GM12878 (cell line): ENCODE data around the gene PRM1. TPM values are rescaled to one million over a fixed set of nuclear protein-coding genes. Genes with fewer than 3 reads are reported as not detected.

Experiments used
- ATAC-seq: fragments of 200-7000 bp; cut with Tn5 transposase; 3 replicates; pipeline ENCODE4 v1.9.1; 2020; ENCODE audit warnings: mild to moderate bottlenecking, moderate library complexity
- BruUV-seq: library from RNA; stranded (reverse); fragments of 400-500 nt; replicated peaks from 2 replicates; lab custom pipeline; 2021; lab: Mats Ljungman, UMichigan
- CTCF ChIA-PET: fragments of 300-600 bp; sonication (Branson Sonifier 250); formaldehyde crosslinking; extraction: SDS; loops from one replicate; lab custom pipeline; 2021; ENCODE audit warnings: inconsistent platforms; lab: Yijun Ruan, JAX
- POLR2A ChIA-PET: fragments of 350-600 bp; formaldehyde crosslinking; extraction: SDS; loops from one replicate; lab custom pipeline; 2021; ENCODE audit warnings: inconsistent platforms; lab: Charles Lee
- RAD21 ChIA-PET: fragments of 300-600 bp; sonication (Branson Sonifier 250); formaldehyde crosslinking; loops from one replicate; lab custom pipeline; 2023; ENCODE audit warnings: antibody characterized with exemption; ENCODE audit not compliant: unreplicated experiment; lab: Charles Lee
- SMC1A ChIA-PET: fragments of 300-600 bp; sonication (Branson Sonifier 250); formaldehyde crosslinking; loops from one replicate; lab custom pipeline; 2023; ENCODE audit not compliant: unreplicated experiment, uncharacterized antibody; lab: Charles Lee
- DNase-seq: peaks from one replicate; pipeline ENCODE4 v3.0.0-alpha.2; 2011; ENCODE audit warnings: low read depth, low spot score
- FAIRE-seq: peaks from 3 replicates; lab custom pipeline; 2011; peaks lifted over from hg19 to GRCh38; lab: Jason Lieb, UNC
- H2AFZ ChIP-seq: 2 replicates; pipeline ENCODE4 v1.6.0; 2011; ENCODE audit warnings: low read depth, low read length, control low read depth; ENCODE audit not compliant: control insufficient read depth
- H3K27ac ChIP-seq: 2 replicates; pipeline ENCODE4 v1.5.1; 2011; ENCODE audit warnings: control low read depth; ENCODE audit not compliant: control insufficient read depth, insufficient read depth
- H3K27me3 ChIP-seq, 2 experiments: replicated peaks in 1 of 2; 2 replicates each; pipeline versions ENCODE4 v1.6.0 to v1.6.1; 2011; ENCODE audit warnings: low read length in 1 of 2; ENCODE audit not compliant: control insufficient read depth in 2 of 2, insufficient read depth in 2 of 2
- H3K36me3 ChIP-seq, 2 experiments: 2 replicates each; pipeline ENCODE4 v1.5.1; 2011; ENCODE audit warnings: low read length in 1 of 2; ENCODE audit not compliant: control insufficient read depth in 2 of 2, insufficient read depth in 2 of 2
- H3K4me1 ChIP-seq: 2 replicates; pipeline ENCODE4 v1.6.1; 2011; ENCODE audit warnings: mild to moderate bottlenecking, low read length, moderate library complexity, mixed read lengths; ENCODE audit not compliant: control insufficient read depth, insufficient read depth
- H3K4me2 ChIP-seq: 2 replicates; pipeline ENCODE4 v1.6.0; 2011; ENCODE audit warnings: control low read depth; ENCODE audit not compliant: control insufficient read depth, insufficient read depth
- H3K4me3 ChIP-seq: fragments of 200-600 bp; sonication (generic); 2 replicates; pipeline ENCODE4 v1.5.1; 2016
- H3K79me2 ChIP-seq: 2 replicates; pipeline ENCODE4 v1.6.0; 2011; ENCODE audit warnings: low read length; ENCODE audit not compliant: control insufficient read depth, insufficient read depth
- H3K9ac ChIP-seq: 2 replicates; pipeline ENCODE4 v1.8.0; 2011; ENCODE audit warnings: low read length, control low read depth, mixed read lengths; ENCODE audit not compliant: control insufficient read depth, insufficient read depth
- H3K9me3 ChIP-seq: replicated peaks from 3 replicates; pipeline ENCODE4 v1.5.1; 2011; ENCODE audit warnings: mild to moderate bottlenecking, low read length; ENCODE audit not compliant: control insufficient read depth, insufficient read depth
- H4K20me1 ChIP-seq: 2 replicates; pipeline ENCODE4 v1.6.0; 2011; ENCODE audit not compliant: control insufficient read depth, insufficient read depth
- ESRRA ChIP-seq: IDR thresholded peaks from 2 replicates; pipeline ENCODE4 v1.6.1; 2012; ENCODE audit warnings: mild to moderate bottlenecking, low read length, improper control_type of control experiment
- IRF4 ChIP-seq: IDR thresholded peaks from 2 replicates; pipeline ENCODE4 v1.6.1; 2011; ENCODE audit warnings: low read depth, low read length
- MYB ChIP-seq: fragments of 150-350 bp; IDR thresholded peaks from 2 replicates; pipeline ENCODE4 v1.6.1; 2014; ENCODE audit warnings: mild to moderate bottlenecking, low read depth, low read length, borderline replicate concordance
- NR2C1 ChIP-seq: fragments of 450-650 bp; IDR thresholded peaks from 2 replicates; pipeline ENCODE4 v1.6.1; 2017; ENCODE audit warnings: antibody characterized with exemption, mild to moderate bottlenecking, moderate library complexity
- NR2C2 ChIP-seq: IDR thresholded peaks from 2 replicates; pipeline ENCODE4 v1.6.1; 2011; ENCODE audit warnings: borderline replicate concordance, low read depth; ENCODE audit not compliant: control insufficient read depth, insufficient read length
- NR2F1 ChIP-seq: fragments of 450-650 bp; conservative IDR thresholded peaks from 2 replicates; pipeline ENCODE4 v1.6.1; 2017; ENCODE audit warnings: mild to moderate bottlenecking
- RBBP5 ChIP-seq: fragments of 200-600 bp; sonication (generic); conservative IDR thresholded peaks from 2 replicates; pipeline ENCODE4 v1.6.1; 2016
- SPI1 ChIP-seq: IDR thresholded peaks from 2 replicates; pipeline ENCODE4 v1.6.1; 2011; ENCODE audit warnings: low read depth, mild to moderate bottlenecking, low read length, moderate library complexity, borderline replicate concordance; ENCODE audit not compliant: insufficient read depth
- ZNF217 ChIP-seq: fragments of 450-650 bp; IDR thresholded peaks from 2 replicates; pipeline ENCODE4 v1.6.1; 2017; ENCODE audit warnings: antibody characterized with exemption, mild to moderate bottlenecking
- WGBS: methylation state at CpG from one replicate; pipeline ENCODE4 v1.1.6; 2016; ENCODE audit warnings: low lambda C conversion rate; ENCODE audit not compliant: insufficient replicate concordance, insufficient coverage; ENCODE audit errors: missing lambda C conversion rate; 5-methylcytosine and 5-hydroxymethylcytosine counted together
- in situ Hi-C: fragments of 300-500 bp; cut with MboI; formaldehyde crosslinking; loops from 9 replicates; pipeline ENCODE4 v1.14.3; 2018; ENCODE audit warnings: mixed read lengths
- intact Hi-C: fragments of 100-400 bp; cut with micrococcal nuclease; formaldehyde crosslinking; loops from one replicate; pipeline ENCODE4 v1.14.2; 2022; ENCODE audit not compliant: unreplicated experiment
- polyA plus RNA-seq, 11 experiments: library from polyadenylated mRNA; depleted of rRNA in 4 of 11; unstranded in 6 of 11; stranded (reverse) in 5 of 11; fragments of >200 nt; fragmentation: Nextera tagmentation in 4 of 11; fragmentation: Illumina TruSeq in 1 of 11; extraction: Ambion mirVana in 4 of 11; extraction: Trizol in 1 of 11; gene quantifications; 1 replicate in 1 of 11; 2 replicates in 10 of 11; pipeline versions ENCODE4 v1.2.1 to v1.2.3, GENCODE V29; 2011 to 2016; ENCODE audit warnings: inconsistent platforms in 2 of 11, missing spikeins in 2 of 11, low read depth in 1 of 11
- total RNA-seq, 4 experiments: library from RNA; depleted of rRNA in 3 of 4; stranded (reverse); fragments of >200 nt in 3 of 4; fragmentation: Illumina TruSeq in 1 of 4; extraction: Trizol in 1 of 4; gene quantifications; 2 replicates each; pipeline versions ENCODE4 v1.2.1 to v1.2.3, GENCODE V29; 2013 to 2021
- TF ChIP-seq, protein P1 (sequence below): fragments of 450-650 bp; IDR thresholded peaks from 2 replicates; pipeline ENCODE4 v1.6.1; 2016; ENCODE audit warnings: mild to moderate bottlenecking
- TF ChIP-seq, protein P2 (sequence below), 3 experiments: IDR thresholded peaks in 2 of 3; conservative IDR thresholded peaks in 1 of 3; 2 replicates each; pipeline ENCODE4 v1.5.1; 2011; ENCODE audit warnings: low read depth in 3 of 3, low read length in 3 of 3, mild to moderate bottlenecking in 3 of 3, control low read depth in 2 of 3, moderate library complexity in 2 of 3, inconsistent platforms in 1 of 3, mixed read lengths in 1 of 3; ENCODE audit not compliant: control insufficient read depth in 2 of 3, insufficient read depth in 1 of 3; ENCODE audit errors: extremely low read depth in 1 of 3
- TF ChIP-seq, protein P3 (sequence below): fragments of 450-650 bp; IDR thresholded peaks from 2 replicates; pipeline ENCODE4 v1.6.1; 2017; ENCODE audit warnings: mild to moderate bottlenecking, moderate library complexity
- TF ChIP-seq, protein P4 (sequence below): fragments of 450-650 bp; IDR thresholded peaks from 2 replicates; pipeline ENCODE4 v1.6.1; 2014; ENCODE audit warnings: mild to moderate bottlenecking

Gene PRM1
- total and polyA plus RNA-seq, 10 of the 15 experiments (the other 5 are each of a cell fraction or from before 2014, with no cell fraction given), result 0.20 TPM; not detected in 9

DNA sequence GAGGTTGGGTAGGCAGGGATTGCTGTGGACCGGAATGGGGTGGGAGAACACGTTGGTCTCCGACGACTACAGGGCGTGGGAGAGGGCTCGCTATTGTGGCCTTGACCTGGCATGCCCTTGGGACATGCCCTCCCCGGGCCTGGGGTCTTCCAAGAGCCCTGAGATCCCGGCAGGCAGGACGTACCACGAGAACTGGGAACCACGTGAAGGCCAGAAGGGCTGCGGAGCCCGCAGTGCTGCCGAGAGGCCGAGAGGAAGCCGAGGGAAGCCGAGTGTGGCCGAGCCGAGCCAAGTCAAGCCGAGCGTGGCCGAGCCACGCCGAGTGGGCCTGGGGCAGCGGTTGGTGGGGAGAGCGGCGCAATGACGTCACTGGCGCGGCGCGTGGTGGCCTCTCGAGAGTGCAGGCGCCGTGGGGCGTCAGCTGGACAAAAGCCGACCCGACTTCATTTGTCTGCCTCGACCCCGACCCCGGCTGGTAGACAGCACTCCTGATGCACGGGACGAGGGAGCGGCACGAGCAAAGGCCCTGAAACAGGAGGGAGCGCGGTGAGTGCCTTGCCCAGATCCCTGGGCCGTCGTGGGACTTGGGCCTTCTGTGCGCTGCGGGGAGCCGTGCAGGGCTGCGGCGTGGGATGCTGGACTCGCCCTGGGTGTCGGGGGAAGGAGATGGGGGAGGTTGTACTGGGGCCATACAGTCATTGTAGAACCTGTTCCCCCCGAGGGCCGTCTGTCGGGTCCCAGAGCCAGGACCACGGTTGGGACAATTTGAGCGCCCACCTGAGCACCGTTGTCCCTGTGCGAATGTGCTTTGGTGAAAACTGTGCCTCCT, 31.7 kb downstream of the PRM1 start:
- Histone ChIP-seq H3K36me3 (peaks cover 0 to 3% of the 10 kb centered on the region in 2 experiments; a peak in 1 of 4 replicates), H3K27me3 (no peaks in the 10 kb centered on the region), H3K79me2 (peaks cover 21% of the 10 kb centered on the region), H3K9ac (no peak overlapping the region), H3K4me3 (no peak overlapping the region), H4K20me1 (no peaks in the 10 kb centered on the region), H3K4me1 (peaks cover 25% of the 10 kb centered on the region), H3K27ac (no peak overlapping the region), H2AFZ (no peak overlapping the region), H3K9me3 (no peaks in the 10 kb centered on the region; the same call in 2 of the 3 replicates), H3K4me2 (no peak overlapping the region)
- intact Hi-C loops, result no loop called here
- BruUV-seq, result no TSS peak
- ChIA-PET POLR2A (interaction anchor here (1.0 kb wide), 1 partner anchor 13 kb away, joined by 3 read pairs; no protein-coding TSS in a partner anchor), CTCF (no interaction called here), SMC1A (interaction anchor here (1.0 kb wide), 1 partner anchor 57 kb away, joined by 3 read pairs; no protein-coding TSS in a partner anchor), RAD21 (no interaction called here)
- FAIRE-seq, result no peak
- in situ Hi-C loops, result loop anchor here (5.0 kb wide), 1 partner anchor 282 kb away; no protein-coding TSS in a partner anchor
- ATAC-seq, result no peak
- no peak for DNase-seq
- 74% methylated on average over 58 of the region's 63 CpGs for WGBS
- TF ChIP-seq SPI1 (no peak), RBBP5 (no peak), ESRRA (no peak), NR2C1 (no peak), NR2F1 (0 out of 2 replicates have a peak, but pooled peaks have one; percentile 22), MYB (no peak), IRF4 (no peak), NR2C2 (no peak), ZNF217 (no peak)
- TF ChIP-seq, protein P1, sequence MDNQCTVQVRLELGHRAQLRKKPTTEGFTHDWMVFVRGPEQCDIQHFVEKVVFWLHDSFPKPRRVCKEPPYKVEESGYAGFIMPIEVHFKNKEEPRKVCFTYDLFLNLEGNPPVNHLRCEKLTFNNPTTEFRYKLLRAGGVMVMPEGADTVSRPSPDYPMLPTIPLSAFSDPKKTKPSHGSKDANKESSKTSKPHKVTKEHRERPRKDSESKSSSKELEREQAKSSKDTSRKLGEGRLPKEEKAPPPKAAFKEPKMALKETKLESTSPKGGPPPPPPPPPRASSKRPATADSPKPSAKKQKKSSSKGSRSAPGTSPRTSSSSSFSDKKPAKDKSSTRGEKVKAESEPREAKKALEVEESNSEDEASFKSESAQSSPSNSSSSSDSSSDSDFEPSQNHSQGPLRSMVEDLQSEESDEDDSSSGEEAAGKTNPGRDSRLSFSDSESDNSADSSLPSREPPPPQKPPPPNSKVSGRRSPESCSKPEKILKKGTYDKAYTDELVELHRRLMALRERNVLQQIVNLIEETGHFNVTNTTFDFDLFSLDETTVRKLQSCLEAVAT, result no peak
- TF ChIP-seq, protein P2, sequence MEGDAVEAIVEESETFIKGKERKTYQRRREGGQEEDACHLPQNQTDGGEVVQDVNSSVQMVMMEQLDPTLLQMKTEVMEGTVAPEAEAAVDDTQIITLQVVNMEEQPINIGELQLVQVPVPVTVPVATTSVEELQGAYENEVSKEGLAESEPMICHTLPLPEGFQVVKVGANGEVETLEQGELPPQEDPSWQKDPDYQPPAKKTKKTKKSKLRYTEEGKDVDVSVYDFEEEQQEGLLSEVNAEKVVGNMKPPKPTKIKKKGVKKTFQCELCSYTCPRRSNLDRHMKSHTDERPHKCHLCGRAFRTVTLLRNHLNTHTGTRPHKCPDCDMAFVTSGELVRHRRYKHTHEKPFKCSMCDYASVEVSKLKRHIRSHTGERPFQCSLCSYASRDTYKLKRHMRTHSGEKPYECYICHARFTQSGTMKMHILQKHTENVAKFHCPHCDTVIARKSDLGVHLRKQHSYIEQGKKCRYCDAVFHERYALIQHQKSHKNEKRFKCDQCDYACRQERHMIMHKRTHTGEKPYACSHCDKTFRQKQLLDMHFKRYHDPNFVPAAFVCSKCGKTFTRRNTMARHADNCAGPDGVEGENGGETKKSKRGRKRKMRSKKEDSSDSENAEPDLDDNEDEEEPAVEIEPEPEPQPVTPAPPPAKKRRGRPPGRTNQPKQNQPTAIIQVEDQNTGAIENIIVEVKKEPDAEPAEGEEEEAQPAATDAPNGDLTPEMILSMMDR (IDR thresholded peaks at IDR 0.05 in 2 of 3, conservative IDR thresholded peaks at IDR 0.05 in 1 of 3; ENCODE audit: control insufficient read depth in 2 of 3, extremely low read depth in 1 of 3, insufficient read depth in 1 of 3, low read depth in 3 of 3, low read length in 3 of 3), result no peak
- TF ChIP-seq, protein P3, sequence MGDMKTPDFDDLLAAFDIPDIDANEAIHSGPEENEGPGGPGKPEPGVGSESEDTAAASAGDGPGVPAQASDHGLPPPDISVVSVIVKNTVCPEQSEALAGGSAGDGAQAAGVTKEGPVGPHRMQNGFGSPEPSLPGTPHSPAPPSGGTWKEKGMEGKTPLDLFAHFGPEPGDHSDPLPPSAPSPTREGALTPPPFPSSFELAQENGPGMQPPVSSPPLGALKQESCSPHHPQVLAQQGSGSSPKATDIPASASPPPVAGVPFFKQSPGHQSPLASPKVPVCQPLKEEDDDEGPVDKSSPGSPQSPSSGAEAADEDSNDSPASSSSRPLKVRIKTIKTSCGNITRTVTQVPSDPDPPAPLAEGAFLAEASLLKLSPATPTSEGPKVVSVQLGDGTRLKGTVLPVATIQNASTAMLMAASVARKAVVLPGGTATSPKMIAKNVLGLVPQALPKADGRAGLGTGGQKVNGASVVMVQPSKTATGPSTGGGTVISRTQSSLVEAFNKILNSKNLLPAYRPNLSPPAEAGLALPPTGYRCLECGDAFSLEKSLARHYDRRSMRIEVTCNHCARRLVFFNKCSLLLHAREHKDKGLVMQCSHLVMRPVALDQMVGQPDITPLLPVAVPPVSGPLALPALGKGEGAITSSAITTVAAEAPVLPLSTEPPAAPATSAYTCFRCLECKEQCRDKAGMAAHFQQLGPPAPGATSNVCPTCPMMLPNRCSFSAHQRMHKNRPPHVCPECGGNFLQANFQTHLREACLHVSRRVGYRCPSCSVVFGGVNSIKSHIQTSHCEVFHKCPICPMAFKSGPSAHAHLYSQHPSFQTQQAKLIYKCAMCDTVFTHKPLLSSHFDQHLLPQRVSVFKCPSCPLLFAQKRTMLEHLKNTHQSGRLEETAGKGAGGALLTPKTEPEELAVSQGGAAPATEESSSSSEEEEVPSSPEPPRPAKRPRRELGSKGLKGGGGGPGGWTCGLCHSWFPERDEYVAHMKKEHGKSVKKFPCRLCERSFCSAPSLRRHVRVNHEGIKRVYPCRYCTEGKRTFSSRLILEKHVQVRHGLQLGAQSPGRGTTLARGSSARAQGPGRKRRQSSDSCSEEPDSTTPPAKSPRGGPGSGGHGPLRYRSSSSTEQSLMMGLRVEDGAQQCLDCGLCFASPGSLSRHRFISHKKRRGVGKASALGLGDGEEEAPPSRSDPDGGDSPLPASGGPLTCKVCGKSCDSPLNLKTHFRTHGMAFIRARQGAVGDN, result no peak
- TF ChIP-seq, protein P4, sequence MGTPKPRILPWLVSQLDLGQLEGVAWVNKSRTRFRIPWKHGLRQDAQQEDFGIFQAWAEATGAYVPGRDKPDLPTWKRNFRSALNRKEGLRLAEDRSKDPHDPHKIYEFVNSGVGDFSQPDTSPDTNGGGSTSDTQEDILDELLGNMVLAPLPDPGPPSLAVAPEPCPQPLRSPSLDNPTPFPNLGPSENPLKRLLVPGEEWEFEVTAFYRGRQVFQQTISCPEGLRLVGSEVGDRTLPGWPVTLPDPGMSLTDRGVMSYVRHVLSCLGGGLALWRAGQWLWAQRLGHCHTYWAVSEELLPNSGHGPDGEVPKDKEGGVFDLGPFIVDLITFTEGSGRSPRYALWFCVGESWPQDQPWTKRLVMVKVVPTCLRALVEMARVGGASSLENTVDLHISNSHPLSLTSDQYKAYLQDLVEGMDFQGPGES, result no peak
